IPS-NIHi7 (cell line): ENCODE results near the gene EYA2.
"Not testable (repeated sequence)": the region's sequence is repeated elsewhere in the genome, so short reads cannot be mapped to it uniquely, and the experiment has no call there.

Experiments
- DNase-seq: peaks from one replicate; pipeline ENCODE4 v3.0.0; 2012; ENCODE audit warnings: mixed read lengths; ENCODE audit errors: extremely low spot score

EYA2 gene

DNA sequence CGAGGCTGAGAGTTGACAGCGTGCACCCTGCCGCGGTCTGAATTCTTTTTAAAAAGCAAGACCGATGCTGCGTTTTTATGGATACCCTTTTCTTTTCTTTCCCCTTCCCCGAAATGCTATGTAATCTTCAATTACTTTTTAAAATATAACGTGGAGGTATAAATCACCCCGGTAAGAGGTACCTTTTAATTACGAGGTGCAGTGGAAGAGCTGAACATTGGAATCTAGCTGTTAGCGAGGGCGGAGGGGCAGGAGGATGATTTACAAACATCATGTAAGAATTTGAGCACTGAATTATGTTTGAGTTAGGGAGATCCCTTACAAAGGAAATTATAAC, 1.2 kb downstream of the EYA2 start:
- no peak for DNase-seq

DNA sequence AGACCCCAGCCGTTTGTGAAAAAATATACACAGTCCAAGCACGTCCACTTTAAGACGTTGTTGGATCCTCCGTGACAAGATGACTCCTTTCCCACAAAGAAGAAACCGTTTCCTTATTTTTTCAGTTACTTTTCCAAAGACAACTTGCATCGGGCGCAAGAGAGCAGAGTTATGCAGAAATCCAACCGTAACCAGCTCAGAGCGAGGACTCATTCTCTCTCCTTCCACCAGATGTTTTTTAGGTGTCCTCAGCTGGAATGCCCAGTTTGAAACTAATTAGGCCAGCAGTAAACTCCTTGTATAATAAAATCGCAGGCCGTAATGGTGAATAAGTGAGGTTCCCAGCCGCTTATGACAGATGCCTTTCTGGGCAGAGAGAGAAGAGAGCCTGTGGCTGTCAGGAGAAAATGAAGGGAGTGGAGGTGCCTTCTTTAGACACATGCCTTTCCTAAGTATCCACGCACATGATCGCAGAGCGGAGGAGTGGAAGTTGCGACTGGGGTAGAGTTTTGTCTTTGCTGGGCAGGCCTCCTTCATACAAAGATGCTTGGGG, 2.8 kb downstream of the EYA2 start:
- DNase-seq, result no peak

DNA sequence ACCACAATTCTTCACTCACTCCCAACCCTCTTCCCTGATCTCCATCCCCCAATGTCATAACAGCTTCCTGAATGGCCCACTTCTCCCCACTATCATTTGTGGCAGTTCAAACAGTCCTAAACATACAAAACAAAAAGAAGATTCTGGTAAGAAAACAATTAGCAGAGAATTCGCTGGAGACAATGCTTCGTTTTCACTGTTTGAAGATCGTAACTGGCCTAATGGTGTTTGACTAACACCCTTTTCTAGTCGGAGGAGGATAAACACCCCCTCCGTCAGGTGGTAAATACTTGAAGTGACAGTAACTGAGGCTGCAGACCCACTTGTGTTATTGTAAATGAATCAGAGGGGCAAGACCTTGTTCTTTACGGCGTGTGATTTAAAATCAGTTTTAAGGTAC, 3.8 kb downstream of the EYA2 start:
- no peak for DNase-seq

DNA sequence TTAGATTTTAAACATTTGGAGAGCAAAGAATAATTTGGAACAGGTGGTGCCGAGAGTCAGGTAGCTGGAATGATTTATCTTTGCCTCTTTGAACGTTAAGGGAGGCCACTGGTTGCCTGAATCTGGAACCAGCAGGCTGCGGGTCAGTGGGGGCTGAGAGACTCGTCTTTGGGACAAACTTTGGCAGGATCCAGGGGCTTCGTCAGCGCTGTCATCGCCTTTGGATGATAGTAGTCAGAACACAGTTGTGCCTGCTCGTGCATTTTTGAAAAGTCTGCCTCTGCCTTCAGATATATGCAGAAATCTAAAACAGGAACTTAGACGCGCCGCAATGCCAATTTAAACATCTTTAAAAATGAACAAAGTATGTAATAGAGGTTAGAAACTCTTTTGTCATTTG, 5.0 kb downstream of the EYA2 start:
- no peak for DNase-seq

DNA sequence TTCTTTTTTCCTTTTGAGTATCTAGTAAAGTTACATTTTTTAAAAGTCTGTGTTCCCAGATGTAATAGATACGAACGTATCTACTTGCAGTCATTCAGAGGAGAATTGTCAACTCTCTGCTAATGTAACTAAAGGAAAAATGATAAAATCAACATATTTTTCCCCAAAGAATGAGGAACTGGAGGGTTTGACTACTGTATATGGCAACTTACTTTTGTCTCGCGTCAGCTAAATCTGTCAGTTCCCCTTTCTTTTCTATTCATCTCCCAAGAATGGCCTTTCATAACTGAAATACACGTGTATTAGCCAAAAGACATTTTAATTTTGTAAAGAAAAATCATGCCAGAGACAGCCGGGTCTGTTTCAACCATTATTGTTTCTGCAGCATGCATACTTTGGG, 5.4 kb downstream of the EYA2 start:
- no peak for DNase-seq

DNA sequence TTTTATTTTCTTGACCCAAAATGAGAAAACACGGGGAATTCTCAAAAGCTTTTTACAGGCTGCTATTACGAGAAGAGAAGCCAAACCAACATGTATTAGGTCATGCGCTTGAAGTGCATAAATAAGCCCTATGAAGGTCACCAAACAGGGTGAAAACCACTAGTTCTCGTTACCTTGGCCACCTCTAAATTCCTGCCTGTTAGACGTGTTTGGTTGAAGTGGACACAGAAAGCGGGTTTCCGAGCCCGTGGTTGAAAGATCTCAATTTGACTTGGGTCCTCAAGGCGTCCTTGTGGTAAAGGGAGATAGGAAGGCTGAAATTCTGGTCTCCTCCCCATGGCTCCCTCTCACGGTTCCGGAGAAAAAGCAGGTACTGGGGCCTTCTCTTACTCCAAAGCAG, 6.2 kb downstream of the EYA2 start:
- DNase-seq, result no peak

DNA sequence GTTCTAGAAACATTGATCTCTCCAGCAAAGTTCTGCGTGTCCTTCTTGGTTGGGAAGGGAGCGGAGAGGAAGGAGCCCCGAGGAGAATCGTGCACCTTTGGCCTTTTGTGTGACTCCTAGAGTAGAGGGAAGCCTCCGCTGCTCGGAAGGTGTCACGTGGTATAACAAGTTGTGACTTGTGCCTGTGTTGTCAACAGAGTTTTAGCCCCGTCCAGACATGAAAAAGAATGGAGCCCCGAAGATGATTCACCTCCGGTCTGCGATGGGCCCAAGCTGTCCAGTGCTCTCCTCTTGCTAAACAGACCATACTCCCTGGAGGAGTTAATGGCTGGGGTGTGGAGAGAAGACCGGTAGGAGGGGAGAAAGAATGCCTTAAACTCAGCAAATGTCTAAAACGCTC, 7.0 kb downstream of the EYA2 start:
- no peak for DNase-seq

DNA sequence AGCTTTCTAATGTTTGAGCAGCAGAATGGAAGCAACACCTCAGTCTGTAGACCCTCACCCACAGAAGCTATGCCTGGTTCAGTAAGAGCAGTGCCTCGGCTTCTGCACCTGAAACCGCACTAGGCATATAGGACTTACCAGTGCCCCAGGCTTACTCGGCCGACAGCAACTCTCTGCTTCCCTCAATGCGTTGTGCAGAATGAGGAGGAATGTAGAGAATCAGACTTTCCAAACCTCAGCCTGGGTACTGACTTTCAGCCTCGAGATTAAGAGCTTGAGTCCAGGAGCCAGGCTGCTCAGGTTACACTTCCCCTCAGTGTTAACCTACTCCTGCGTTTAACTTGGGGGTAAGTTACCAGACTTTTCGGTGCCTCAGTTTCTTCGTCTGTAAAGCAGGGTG, 8.6 kb downstream of the EYA2 start:
- no peak for DNase-seq

DNA sequence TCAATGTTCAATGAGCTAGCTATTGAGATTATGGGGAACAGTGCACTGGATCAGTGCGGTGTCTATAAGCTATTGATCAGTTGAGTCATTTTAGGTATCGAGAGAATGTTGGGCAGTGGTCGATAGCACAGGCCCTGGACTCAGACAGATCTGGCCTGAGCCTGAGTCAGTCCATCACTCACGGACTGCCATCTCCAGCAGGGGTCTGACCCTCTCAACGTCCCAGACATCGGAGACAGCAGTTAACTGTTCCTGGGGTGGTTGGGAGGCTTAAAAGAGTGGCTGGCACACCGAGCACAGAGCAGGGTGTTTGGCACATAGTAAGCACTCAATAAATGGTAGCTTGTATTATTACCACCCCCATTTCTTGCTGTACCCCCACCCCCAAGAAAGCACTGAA, 9.3 kb downstream of the EYA2 start:
- DNase-seq, result no peak

DNA sequence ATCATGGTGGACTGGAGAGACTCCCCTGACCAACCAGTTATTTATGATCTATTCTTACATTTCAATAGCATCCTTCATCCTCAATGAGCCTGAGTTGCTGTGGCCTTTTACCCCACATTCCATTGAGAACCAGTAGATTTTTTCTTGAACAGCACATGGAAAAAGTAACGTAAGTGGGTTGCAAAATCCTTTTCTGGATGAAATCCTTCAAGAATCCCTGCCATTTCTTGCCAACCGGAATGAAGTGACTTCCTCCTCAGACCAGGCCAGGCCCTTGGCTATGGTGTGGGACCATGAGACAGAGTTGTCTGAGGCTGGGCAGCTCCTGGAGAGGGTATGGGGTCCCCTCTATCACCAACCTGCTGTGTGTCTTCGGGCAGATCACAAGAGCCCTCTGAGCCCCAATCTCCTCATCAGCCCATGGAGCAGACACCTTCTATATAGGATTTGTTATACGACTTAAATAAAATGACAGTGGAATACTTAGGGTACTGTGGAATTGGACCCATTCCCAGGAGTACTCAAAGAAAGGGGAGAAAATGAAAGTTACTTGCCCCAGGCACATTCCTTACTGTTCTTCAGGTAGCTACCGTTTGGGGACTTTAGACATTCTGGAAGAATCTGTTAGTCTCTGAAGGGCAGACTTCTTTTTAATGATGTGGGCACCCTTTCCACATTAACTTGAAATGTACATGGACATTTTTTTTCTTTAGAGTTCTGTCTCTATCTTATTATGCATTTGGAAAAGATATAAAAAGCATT, 10.9 kb downstream of the EYA2 start:
- DNase-seq, result no peak

DNA sequence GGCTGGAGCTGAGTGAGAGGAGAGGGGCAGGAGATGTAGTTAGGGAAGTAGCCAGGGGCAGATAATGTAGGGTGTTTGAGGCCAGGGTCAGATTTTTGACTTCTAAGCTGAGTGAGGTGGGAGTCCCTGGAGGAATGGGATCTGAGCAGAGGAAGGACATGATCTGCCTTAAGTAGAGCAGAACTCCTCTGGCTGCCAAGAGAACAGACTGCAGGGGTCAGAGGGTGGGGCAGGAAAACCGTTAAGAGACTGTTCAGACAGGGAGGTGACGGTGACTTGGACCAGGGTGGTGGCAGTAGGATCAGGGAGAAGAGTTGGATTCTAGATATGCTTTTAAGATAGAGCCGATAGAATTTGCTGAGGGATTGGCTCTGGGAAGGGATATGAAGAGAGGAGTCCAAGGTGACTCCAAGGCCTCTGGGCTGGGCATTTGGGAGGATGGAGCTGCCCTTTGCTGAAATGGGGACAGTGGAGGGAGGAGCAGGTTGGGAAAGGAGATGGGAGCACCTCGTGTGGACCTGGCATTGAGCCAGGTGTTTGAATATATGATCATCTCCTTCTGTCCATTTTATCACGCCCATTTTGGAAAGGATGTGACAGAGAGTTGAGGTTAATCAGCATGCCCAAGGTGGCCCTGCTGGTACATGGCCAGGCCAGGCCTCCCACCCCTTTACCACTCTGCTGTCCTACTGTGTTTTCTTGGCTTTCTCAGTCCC, 18.8 kb downstream of the EYA2 start:
- DNase-seq, result no peak

DNA sequence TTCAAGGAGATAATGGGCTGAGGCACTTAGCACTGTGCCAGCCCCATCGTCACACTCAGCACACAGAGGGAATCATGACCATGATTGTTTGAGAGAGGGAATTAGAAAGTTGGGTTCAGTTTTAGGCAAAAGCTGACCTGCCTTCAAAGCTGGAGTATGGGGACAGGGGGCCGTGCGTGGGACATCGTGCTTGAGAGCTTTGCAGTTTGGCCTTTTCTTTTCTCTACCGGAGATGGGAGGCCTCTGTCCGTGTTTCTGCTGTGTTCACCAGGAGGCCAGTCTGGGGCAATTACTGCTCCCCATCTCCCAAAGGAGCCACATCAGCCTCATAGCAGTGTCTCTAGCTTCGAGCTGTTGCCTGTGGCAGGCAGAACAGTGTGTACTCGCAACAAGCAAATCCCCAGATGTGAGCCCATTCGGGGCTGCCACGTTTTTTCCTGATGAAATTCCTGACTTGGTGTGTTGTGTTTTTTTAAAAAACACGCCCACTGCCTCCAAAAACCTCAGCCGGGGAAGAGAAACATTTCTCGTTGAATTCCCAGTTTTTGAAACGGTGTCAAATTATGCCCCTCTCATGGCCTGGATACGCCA, 20.2 kb downstream of the EYA2 start:
- no peak for DNase-seq

DNA sequence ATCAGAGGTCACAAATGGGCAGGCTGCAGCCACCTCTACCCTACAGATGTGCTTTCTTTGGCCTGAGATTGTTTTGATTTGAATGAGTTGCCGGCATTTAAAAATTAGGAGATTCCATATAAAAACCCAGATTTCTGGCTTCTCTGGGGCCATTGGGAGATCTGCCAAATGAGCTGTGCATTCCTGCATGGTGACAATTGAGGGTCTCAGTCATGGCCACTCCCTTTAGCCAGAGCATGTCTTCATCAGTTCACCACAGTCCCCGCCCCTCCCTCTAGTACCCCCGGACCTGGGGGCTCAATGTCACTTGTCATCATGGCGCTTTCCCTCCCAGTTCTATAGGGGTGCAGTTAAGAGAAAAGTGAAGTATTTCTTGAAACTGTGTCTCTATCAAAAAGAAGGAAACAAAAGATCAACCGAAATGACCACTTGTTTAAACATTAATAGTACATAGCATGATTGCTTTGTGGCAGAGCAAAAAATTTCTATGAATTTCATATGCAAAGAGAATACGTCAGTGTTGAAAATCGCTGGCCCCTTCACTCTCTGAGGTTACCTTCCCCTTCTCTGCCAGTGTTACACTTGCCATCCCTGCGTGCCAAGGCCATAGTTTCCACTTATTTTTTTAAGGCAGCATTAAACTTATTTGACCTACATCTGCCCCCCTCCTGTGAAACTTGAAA, 21.1 kb downstream of the EYA2 start:
- DNase-seq, result no peak

DNA sequence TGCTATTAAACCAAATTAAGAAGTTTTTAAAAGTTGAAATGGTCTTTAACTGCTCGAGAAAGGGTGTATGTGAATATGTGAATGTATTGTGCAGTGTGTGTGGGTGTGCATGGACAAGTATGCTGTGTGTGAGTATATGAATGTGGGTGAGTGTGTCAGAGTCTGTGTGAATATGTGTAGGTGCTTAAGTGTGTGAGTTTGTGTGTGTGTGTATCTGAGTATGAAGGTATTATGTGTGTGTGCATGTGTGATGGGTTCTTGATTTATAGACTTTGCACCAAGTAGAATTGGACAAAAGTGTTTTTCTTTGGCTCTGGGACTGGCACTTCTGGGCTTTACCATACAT, 21.6 kb downstream of the EYA2 start:
- DNase-seq, result no peak

DNA sequence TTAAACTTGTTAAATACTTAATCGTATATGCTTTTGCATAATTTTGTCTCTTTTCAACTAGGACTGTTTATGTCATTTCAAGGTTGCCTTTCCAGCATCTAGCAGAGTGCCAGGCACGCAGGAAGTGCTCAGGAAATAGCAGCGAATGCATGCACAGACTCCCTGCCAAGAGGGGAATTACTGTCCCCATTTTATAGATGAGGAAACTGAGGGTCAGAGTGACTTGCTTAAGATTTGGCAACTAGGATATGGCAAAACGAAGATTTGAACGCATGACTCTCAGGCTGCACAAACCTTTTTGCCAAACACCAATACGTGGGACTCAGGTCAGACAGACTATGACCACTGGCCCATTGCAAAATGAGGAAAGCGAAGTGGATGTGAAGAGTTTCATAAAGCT, 22.5 kb downstream of the EYA2 start:
- DNase-seq, result no peak

DNA sequence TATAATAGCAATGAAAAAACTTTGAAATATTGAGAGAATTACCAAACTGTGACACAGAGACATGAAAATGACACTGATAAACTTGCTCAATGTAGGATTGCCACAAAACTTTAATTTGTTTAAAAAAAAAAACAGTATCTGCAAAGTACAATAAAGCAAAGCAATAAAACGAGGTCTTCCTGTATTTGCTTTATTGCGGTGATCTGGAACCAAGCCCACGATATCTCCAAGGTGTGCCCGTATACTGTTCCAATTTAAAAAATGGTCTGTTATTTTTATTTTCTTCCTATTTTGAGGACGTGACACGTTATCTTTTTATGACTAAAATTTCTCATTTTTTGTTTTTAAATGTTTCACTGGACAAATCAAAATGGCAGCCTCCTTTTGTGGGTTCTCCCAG, 25.5 kb downstream of the EYA2 start:
- DNase-seq, result no peak

DNA sequence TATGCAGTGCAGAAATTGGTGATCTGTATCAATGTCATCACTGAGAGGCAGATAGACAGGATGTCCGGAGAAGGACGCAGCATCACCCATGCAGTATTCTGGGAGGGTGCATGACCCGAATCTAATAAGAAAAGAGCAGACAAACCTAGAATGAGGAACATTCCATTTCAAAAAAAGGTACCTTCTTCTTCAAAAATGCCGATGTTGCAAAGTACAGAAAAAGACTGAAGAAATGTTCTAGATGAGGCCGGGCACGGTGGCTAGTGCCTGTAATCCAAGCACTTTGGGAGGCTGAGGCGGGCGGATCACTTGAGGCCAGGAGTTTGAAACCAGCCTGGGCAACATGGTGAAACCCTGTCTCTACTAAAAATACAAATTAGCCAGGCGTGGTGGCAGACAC, 28.2 kb downstream of the EYA2 start:
- not testable (repeated sequence) for DNase-seq

DNA sequence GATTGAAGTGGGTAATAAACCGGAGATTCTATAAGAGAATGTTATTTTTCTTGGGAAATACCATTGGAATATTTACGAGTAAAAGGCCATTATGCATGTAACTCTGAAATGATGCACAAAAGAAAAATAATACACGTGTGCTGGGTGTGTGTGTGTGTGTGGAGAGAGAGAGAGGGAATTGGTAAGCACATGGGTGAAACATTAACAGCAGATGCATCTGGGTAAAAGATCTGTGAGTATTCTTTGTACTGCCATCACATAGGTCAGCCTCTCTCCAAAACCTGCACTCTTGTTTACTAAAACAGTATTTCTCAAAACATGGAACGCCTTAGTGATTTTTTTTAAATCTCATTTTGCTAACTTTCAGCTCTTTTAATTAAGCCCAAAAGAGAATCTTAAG, 28.9 kb downstream of the EYA2 start:
- DNase-seq, result no peak

DNA sequence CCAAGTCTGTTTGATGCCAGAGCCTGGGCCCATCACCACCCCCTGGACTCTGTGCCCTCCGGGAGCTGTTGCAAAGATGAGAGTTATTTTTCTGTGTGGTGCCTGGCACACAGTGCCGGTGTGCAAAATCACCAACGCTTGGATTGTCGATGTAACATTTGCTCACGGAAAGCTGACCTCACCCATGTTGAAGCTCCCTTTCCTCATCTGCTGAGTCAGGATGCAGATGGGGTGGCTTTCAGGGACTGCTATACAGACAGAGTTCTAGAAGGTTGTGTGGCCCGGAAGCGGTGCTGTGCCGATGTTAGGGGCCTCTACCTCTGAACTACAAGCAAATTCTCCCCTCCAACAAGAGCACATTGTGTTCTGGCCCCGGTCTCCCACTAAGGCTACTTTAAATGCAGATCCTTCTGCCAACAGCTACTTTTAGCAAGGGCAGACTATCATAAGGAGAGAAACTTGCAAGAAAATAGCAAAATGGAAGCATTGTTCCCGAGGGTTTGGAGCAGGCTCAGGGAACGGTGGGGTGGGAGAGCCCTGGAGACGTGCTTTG, 34.0 kb downstream of the EYA2 start:
- DNase-seq, result no peak

DNA sequence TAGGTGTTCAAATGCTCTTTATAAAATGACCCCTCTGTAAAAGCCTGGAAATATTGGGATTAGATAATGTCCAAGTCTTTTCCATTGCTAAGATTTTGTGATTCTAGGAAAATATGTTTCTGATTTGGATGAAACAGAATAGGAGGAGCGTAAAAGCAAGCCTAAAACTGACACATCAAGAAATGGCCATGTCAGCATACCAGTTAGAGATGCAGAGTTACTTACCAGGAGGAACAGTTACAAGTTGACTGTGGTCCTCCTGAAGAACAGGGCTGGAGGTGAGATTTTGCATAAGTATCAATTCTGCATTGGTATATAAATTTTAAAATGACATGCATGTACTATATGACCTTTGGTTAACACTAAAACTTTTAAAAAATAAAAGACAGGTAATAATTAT, 35.3 kb downstream of the EYA2 start:
- no peak for DNase-seq

DNA sequence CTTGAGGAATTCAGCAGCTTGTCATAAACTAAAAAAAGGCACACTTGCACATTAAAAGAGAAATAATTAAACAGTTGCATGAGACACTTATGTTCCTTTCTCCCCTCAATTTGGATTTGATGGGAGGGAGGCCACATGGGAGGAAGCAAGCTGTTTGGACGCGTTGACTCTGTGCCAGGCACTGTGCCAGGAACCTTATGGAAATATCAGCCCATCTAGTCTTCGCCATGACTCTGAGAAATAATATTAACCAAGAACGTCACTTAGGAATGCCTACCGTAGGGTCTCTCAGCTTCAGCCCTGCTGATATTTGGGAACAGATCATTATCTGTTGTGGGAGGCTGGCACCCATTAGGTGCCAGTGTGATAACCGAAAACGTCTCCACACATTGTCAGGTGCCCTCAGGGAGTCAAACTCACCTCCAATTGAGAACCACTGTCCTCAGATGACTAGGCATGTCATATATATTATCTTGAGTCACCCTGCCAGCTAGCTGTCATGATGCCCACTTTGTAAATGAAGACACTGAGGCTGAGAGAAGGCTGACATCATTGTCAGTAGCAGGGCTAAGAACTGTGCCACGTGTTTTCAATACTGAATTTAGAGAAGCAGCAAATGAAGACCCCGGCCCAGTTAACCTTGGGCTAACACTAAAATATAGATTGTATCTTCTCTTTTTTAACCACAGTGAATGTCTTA, 36.1 kb downstream of the EYA2 start:
- DNase-seq, result no peak

DNA sequence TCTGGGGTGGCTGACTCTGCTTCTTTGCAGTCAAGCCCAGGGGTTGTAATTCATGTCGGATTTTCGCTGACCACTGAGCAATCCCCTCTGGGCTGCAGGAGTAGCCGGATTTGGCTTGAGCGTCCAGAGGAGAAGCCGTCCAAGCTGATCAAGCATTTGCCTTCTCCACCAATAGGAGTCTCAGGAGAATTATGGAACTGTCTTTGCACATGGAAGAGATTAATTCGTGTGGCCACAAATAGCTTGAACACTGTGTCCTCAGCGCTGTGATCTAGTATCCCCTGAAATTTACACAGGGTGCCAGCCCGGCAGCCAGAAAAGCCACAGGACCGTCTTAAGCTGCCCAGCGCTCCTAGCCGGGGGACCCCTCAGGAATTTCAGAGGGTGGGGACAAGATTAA, 37.1 kb downstream of the EYA2 start:
- no peak for DNase-seq
